IMR-90 (cell line): Measurements from ENCODE around the gene FGF5. TPM values are rescaled to one million over a fixed set of nuclear protein-coding genes. Genes with fewer than 3 reads are reported as not detected.

Experiments
- ATAC-seq: fragments of 200-7000 bp; cut with Tn5 transposase; 2 replicates; pipeline ENCODE4 v1.9.1; 2020; ENCODE audit warnings: low read depth, mild to moderate bottlenecking, moderate library complexity
- BruUV-seq: library from RNA; stranded (reverse); fragments of 400-500 nt; replicated peaks from 2 replicates; lab custom pipeline; 2021; lab: Mats Ljungman, UMichigan
- CTCF ChIA-PET: fragments of 300-600 bp; formaldehyde crosslinking; extraction: SDS; loops from one replicate; lab custom pipeline; 2021; ENCODE audit warnings: antibody characterized with exemption; lab: Yijun Ruan, JAX
- POLR2A ChIA-PET: fragments of 300-600 bp; sonication (Branson Sonifier 250); formaldehyde crosslinking; loops from one replicate; lab custom pipeline; 2022; ENCODE audit warnings: antibody characterized with exemption; ENCODE audit not compliant: unreplicated experiment; lab: Charles Lee
- DNase-seq: peaks from one replicate; pipeline ENCODE4 v3.0.0; 2013
- H2AFZ ChIP-seq: replicated peaks from 2 replicates; pipeline ENCODE3; 2013; ENCODE audit warnings: low read length, mild to moderate bottlenecking; ENCODE audit not compliant: poor library complexity
- H2AK5ac ChIP-seq: 2 replicates; pipeline ENCODE4 v1.6.1; 2013; ENCODE audit warnings: low read depth, low read length, inconsistent platforms
- H2AK9ac ChIP-seq: replicated peaks from 2 replicates; pipeline ENCODE3; 2013; ENCODE audit warnings: mild to moderate bottlenecking, low read depth, low read length, moderate library complexity; ENCODE audit not compliant: poor library complexity
- H2BK120ac ChIP-seq: 2 replicates; pipeline ENCODE4 v1.6.1; 2013; ENCODE audit warnings: low read depth, low read length, inconsistent platforms
- H2BK15ac ChIP-seq: 3 replicates; pipeline ENCODE4 v1.6.1; 2013; ENCODE audit warnings: low read depth, low read length, inconsistent platforms
- H2BK20ac ChIP-seq: 2 replicates; pipeline ENCODE4 v1.6.1; 2013; ENCODE audit warnings: low read depth, mild to moderate bottlenecking, inconsistent platforms, low read length, moderate library complexity
- H2BK5ac ChIP-seq: 2 replicates; pipeline ENCODE4 v1.6.1; 2013; ENCODE audit warnings: mild to moderate bottlenecking, low read depth, low read length, inconsistent platforms; ENCODE audit not compliant: poor library complexity, severe bottlenecking
- H3K14ac ChIP-seq: replicated peaks from 2 replicates; pipeline ENCODE4 v1.6.1; 2013; ENCODE audit warnings: low read depth, low read length, inconsistent platforms
- H3K18ac ChIP-seq: 2 replicates; pipeline ENCODE4 v1.6.1; 2013; ENCODE audit warnings: low read depth, low read length, control low read depth
- H3K23ac ChIP-seq: 2 replicates; pipeline ENCODE4 v1.6.1; 2013; ENCODE audit warnings: low read depth, low read length, inconsistent platforms
- H3K27ac ChIP-seq: 2 replicates; pipeline ENCODE4 v1.5.1; 2013; ENCODE audit warnings: mild to moderate bottlenecking, control low read depth, low read length; ENCODE audit not compliant: insufficient read depth
- H3K27me3 ChIP-seq: 2 replicates; pipeline ENCODE4 v1.6.1; 2013; ENCODE audit warnings: low read length; ENCODE audit not compliant: control insufficient read depth, insufficient read depth
- H3K36me3 ChIP-seq: 2 replicates; pipeline ENCODE4 v1.6.1; 2013; ENCODE audit warnings: low read length, mixed read lengths; ENCODE audit not compliant: control insufficient read depth, insufficient read depth
- H3K4ac ChIP-seq: 2 replicates; pipeline ENCODE4 v1.6.1; 2013; ENCODE audit warnings: low read depth, low read length, inconsistent platforms
- H3K4me1 ChIP-seq: 2 replicates; pipeline ENCODE4 v1.6.1; 2013; ENCODE audit warnings: low read length, mixed read lengths; ENCODE audit not compliant: control insufficient read depth, insufficient read depth
- H3K4me2 ChIP-seq: 2 replicates; pipeline ENCODE4 v1.6.1; 2013; ENCODE audit warnings: low read depth, mild to moderate bottlenecking, control low read depth, low read length, moderate library complexity
- H3K4me3 ChIP-seq: 2 replicates; pipeline ENCODE4 v1.5.1; 2013; ENCODE audit warnings: low read depth, mild to moderate bottlenecking, control low read depth, low read length, moderate library complexity; ENCODE audit not compliant: insufficient read depth
- H3K56ac ChIP-seq: 2 replicates; pipeline ENCODE4 v1.6.1; 2013; ENCODE audit warnings: low read length, inconsistent platforms; ENCODE audit not compliant: insufficient read depth; ENCODE audit errors: extremely low read depth
- H3K79me1 ChIP-seq, 2 experiments: 2 replicates each; pipeline ENCODE4 v1.6.1; 2013; ENCODE audit warnings: low read length in 2 of 2, inconsistent platforms in 1 of 2, low read depth in 1 of 2
- H3K9ac ChIP-seq: 2 replicates; pipeline ENCODE4 v1.6.1; 2013; ENCODE audit warnings: low read depth, low read length, control low read depth
- H3K9me1 ChIP-seq: 2 replicates; pipeline ENCODE4 v1.6.1; 2013; ENCODE audit warnings: low read length, inconsistent platforms; ENCODE audit not compliant: insufficient read depth
- H3K9me3 ChIP-seq: 2 replicates; pipeline ENCODE4 v1.6.1; 2013; ENCODE audit warnings: low read length; ENCODE audit not compliant: control insufficient read depth, insufficient read depth
- H4K20me1 ChIP-seq: 2 replicates; pipeline ENCODE4 v1.6.1; 2013; ENCODE audit warnings: low read length, inconsistent platforms; ENCODE audit not compliant: insufficient read depth
- H4K5ac ChIP-seq: 2 replicates; pipeline ENCODE4 v1.6.1; 2013; ENCODE audit warnings: mild to moderate bottlenecking, low read depth, low read length, control low read depth
- H4K8ac ChIP-seq, 2 experiments: 2 replicates each; pipeline ENCODE4 v1.6.1; 2013; ENCODE audit warnings: low read depth in 2 of 2, low read length in 2 of 2, control low read depth in 1 of 2, inconsistent platforms in 1 of 2
- H4K91ac ChIP-seq: 2 replicates; pipeline ENCODE4 v1.6.1; 2013; ENCODE audit warnings: low read depth, low read length, inconsistent platforms; ENCODE audit not compliant: insufficient read depth
- BHLHE40 ChIP-seq: fragments of 150-350 bp; IDR thresholded peaks from 2 replicates; pipeline ENCODE4 v1.6.1; 2016; ENCODE audit warnings: mild to moderate bottlenecking, low read depth, low read length
- CEBPB ChIP-seq: IDR thresholded peaks from 2 replicates; pipeline ENCODE4 v1.6.1; 2012; ENCODE audit warnings: low read depth, low read length, improper control_type of control experiment
- CHD1 ChIP-seq: IDR thresholded peaks from 2 replicates; pipeline ENCODE4 v1.6.1; 2012; ENCODE audit warnings: low read depth, low read length, improper control_type of control experiment
- FOS ChIP-seq: fragments of 150-350 bp; IDR thresholded peaks from 2 replicates; pipeline ENCODE4 v1.6.1; 2016; ENCODE audit warnings: low read depth, low read length
- MAFK ChIP-seq: IDR thresholded peaks from 2 replicates; pipeline ENCODE4 v1.6.1; 2012; ENCODE audit warnings: low read depth, low read length, improper control_type of control experiment
- MAZ ChIP-seq: IDR thresholded peaks from 2 replicates; pipeline ENCODE4 v1.6.1; 2012; ENCODE audit warnings: low read depth, mild to moderate bottlenecking, low read length, improper control_type of control experiment, moderate library complexity, borderline replicate concordance
- MXI1 ChIP-seq: IDR thresholded peaks from 2 replicates; pipeline ENCODE4 v1.6.1; 2012; ENCODE audit warnings: low read depth, mild to moderate bottlenecking, low read length, moderate library complexity, borderline replicate concordance
- NFE2L2 ChIP-seq: fragments of 150-350 bp; IDR thresholded peaks from 2 replicates; pipeline ENCODE4 v1.6.1; 2016; ENCODE audit warnings: low read depth, mild to moderate bottlenecking, low read length
- RAD21 ChIP-seq: IDR thresholded peaks from 2 replicates; pipeline ENCODE4 v1.6.1; 2012; ENCODE audit warnings: low read length, improper control_type of control experiment
- RCOR1 ChIP-seq: IDR thresholded peaks from 2 replicates; pipeline ENCODE4 v1.6.1; 2012; ENCODE audit warnings: mild to moderate bottlenecking, low read length, improper control_type of control experiment; ENCODE audit not compliant: insufficient replicate concordance
- RFX5 ChIP-seq: IDR thresholded peaks from 2 replicates; pipeline ENCODE4 v1.8.0; 2012; ENCODE audit warnings: low read depth, mild to moderate bottlenecking, low read length, moderate library complexity
- SMC3 ChIP-seq: fragments of 150-350 bp; IDR thresholded peaks from 2 replicates; pipeline ENCODE4 v1.6.1; 2016; ENCODE audit warnings: low read depth, mild to moderate bottlenecking, antibody characterized with exemption, low read length, moderate library complexity
- WGBS, 2 experiments: methylation state at CpG; one replicate each; pipeline versions ENCODE4 v1.1.5 to v1.1.7; 2013; ENCODE audit warnings: missing lambda C conversion rate in 2 of 2; ENCODE audit not compliant: insufficient read length in 1 of 2; ENCODE audit errors: extremely low coverage in 2 of 2; 5-methylcytosine and 5-hydroxymethylcytosine counted together
- dilution Hi-C: fragments of 300-500 bp; cut with HindIII; formaldehyde crosslinking; loops from one replicate; pipeline ENCODE4 v1.14.3; 2018; ENCODE audit warnings: low sequenced_read_pairs; ENCODE audit not compliant: unreplicated experiment
- in situ Hi-C: fragments of 300-500 bp; cut with MboI; formaldehyde crosslinking; loops from 3 replicates; pipeline ENCODE4 v1.14.3; 2019; ENCODE audit warnings: low sequenced_read_pairs, inconsistent platforms, mixed read lengths
- intact Hi-C: fragments of 100-400 bp; cut with micrococcal nuclease; formaldehyde crosslinking; loops from 2 replicates; pipeline ENCODE4 v1.10.0; 2022
- polyA plus RNA-seq, 3 experiments: library from polyadenylated mRNA; depleted of rRNA; stranded (reverse); fragments of >200 nt; gene quantifications; 2 replicates each; pipeline ENCODE4 v1.2.3, GENCODE V29; 2012; ENCODE audit warnings: low replicate concordance in 1 of 3
- total RNA-seq: library from RNA; depleted of rRNA; stranded (reverse); fragments of >200 nt; gene quantifications from 2 replicates; pipeline ENCODE4 v1.2.3, GENCODE V29; 2012
- TF ChIP-seq, protein P1 (sequence below): fragments of 150-350 bp; IDR thresholded peaks from 2 replicates; pipeline ENCODE4 v1.6.1; 2016; ENCODE audit warnings: low read depth, mild to moderate bottlenecking, low read length, moderate library complexity, borderline replicate concordance
- TF ChIP-seq, protein P2 (sequence below): conservative IDR thresholded peaks from 2 replicates; pipeline ENCODE4 v1.5.1; 2012; ENCODE audit warnings: mild to moderate bottlenecking, low read depth, low read length, improper control_type of control experiment
- TF ChIP-seq, protein P3 (sequence below): fragments of 150-350 bp; IDR thresholded peaks from 2 replicates; pipeline ENCODE4 v1.6.1; 2017; ENCODE audit warnings: mild to moderate bottlenecking, antibody characterized with exemption, low read length, low read depth

The FGF5 gene
- total and polyA plus RNA-seq, 2 of the 4 experiments (the other 2 are of a cell fraction) = 18.6 to 42.1 TPM

DNA sequence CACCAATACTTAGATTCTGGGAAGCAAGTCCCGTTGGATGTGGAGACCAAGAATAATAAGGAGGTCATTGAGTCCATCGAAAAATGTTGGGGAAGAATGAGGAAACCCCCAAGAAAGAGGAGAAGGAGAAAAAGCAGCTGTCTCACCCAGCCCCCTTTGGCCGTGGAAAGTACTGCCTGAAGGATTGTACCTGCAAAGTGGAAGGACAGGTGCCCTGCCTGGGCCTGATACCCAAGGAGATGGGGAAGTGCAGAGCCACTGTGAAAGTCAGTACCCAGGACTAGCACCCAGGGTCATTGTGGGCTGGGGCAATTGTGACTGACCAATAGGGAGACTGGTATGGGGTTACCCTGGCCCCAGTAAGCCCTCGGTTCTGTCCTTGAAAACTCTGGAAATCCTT is 55.3 kb downstream of the FGF5 start:
- H2AK9ac ChIP-seq = peak overlapping the region; percentile 15
- H3K14ac ChIP-seq = no peak overlapping the region
- no peak overlapping the region for H3K27ac ChIP-seq
- no peak overlapping the region for H3K18ac ChIP-seq
- in situ Hi-C loops = no loop called here
- peak overlapping the region; percentile 40; the same call in 1 of the 2 replicates for H2BK20ac ChIP-seq
- intact Hi-C loops = loop anchor here (1.0 to 5.0 kb wide), 2 partner anchors 54 to 100 kb away; partner anchors contain the start of gene FGF5
- no peak overlapping the region; the same call in none of the 2 replicates for H2AK5ac ChIP-seq
- no peaks in the 10 kb centered on the region for H4K20me1 ChIP-seq
- no peak overlapping the region for H3K9ac ChIP-seq
- H3K4me1 ChIP-seq = peaks cover 5% of the 10 kb centered on the region
- peaks cover 0 to 20% of the 10 kb centered on the region in 2 experiments; a peak in 3 of 4 replicates for H3K79me1 ChIP-seq
- dilution Hi-C loops = no loop called here
- H3K4me2 ChIP-seq = no peak overlapping the region
- H3K56ac ChIP-seq = no peak overlapping the region
- H3K9me1 ChIP-seq = peaks cover 2% of the 10 kb centered on the region; the same call in 1 of the 2 replicates
- ATAC-seq = no peak
- no peak overlapping the region for H2BK15ac ChIP-seq
- ChIA-PET CTCF (no interaction called here), POLR2A (no interaction called here)
- no CpG with 5 or more reads among the region's 4 CpGs for WGBS, 2 experiments
- BruUV-seq = no TSS peak
- no peak overlapping the region for H3K23ac ChIP-seq
- peak overlapping the region; percentile 32; the same call in 1 of the 2 replicates for H2BK120ac ChIP-seq
- no peak overlapping the region for H2BK5ac ChIP-seq
- H3K9me3 ChIP-seq = no peaks in the 10 kb centered on the region
- no peak overlapping the region for H4K8ac ChIP-seq
- no peak overlapping the region for H4K91ac ChIP-seq
- TF ChIP-seq FOS = no peak
- no peak for TF ChIP-seq MXI1
- no peak for TF ChIP-seq RFX5
- TF ChIP-seq, protein P1, sequence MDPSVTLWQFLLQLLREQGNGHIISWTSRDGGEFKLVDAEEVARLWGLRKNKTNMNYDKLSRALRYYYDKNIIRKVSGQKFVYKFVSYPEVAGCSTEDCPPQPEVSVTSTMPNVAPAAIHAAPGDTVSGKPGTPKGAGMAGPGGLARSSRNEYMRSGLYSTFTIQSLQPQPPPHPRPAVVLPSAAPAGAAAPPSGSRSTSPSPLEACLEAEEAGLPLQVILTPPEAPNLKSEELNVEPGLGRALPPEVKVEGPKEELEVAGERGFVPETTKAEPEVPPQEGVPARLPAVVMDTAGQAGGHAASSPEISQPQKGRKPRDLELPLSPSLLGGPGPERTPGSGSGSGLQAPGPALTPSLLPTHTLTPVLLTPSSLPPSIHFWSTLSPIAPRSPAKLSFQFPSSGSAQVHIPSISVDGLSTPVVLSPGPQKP = no peak
- no peak for TF ChIP-seq RAD21
- TF ChIP-seq, protein P2, sequence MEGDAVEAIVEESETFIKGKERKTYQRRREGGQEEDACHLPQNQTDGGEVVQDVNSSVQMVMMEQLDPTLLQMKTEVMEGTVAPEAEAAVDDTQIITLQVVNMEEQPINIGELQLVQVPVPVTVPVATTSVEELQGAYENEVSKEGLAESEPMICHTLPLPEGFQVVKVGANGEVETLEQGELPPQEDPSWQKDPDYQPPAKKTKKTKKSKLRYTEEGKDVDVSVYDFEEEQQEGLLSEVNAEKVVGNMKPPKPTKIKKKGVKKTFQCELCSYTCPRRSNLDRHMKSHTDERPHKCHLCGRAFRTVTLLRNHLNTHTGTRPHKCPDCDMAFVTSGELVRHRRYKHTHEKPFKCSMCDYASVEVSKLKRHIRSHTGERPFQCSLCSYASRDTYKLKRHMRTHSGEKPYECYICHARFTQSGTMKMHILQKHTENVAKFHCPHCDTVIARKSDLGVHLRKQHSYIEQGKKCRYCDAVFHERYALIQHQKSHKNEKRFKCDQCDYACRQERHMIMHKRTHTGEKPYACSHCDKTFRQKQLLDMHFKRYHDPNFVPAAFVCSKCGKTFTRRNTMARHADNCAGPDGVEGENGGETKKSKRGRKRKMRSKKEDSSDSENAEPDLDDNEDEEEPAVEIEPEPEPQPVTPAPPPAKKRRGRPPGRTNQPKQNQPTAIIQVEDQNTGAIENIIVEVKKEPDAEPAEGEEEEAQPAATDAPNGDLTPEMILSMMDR = no peak
- no peak for TF ChIP-seq MAZ
- TF ChIP-seq CEBPB = no peak
- TF ChIP-seq, protein P3, sequence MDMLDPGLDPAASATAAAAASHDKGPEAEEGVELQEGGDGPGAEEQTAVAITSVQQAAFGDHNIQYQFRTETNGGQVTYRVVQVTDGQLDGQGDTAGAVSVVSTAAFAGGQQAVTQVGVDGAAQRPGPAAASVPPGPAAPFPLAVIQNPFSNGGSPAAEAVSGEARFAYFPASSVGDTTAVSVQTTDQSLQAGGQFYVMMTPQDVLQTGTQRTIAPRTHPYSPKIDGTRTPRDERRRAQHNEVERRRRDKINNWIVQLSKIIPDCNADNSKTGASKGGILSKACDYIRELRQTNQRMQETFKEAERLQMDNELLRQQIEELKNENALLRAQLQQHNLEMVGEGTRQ = no peak
- no peak for TF ChIP-seq CHD1
- TF ChIP-seq MAFK = no peak
- TF ChIP-seq RCOR1 = no peak
- TF ChIP-seq NFE2L2 = no peak
- TF ChIP-seq BHLHE40 = no peak
- TF ChIP-seq SMC3 = no peak
- no peaks in the 10 kb centered on the region for H3K27me3 ChIP-seq
- H2AFZ ChIP-seq = no peak overlapping the region
- H3K4me3 ChIP-seq = no peak overlapping the region
- H4K5ac ChIP-seq = no peak overlapping the region; the same call in 1 of the 2 replicates
- no peaks in the 10 kb centered on the region for H3K36me3 ChIP-seq
- peak overlapping the region; percentile 4; the same call in 1 of the 2 replicates for H3K4ac ChIP-seq
- no peak for DNase-seq
